H9 (cell line): Measurements from ENCODE around the gene TMC3. TPM values are rescaled to one million over a fixed set of nuclear protein-coding genes. Genes with fewer than 3 reads are reported as not detected.

Experiments
- DNase-seq: peaks from one replicate; pipeline ENCODE4 v3.0.0-alpha.2; 2017
- H2AFZ ChIP-seq: one replicate; pipeline ENCODE4 v1.6.1; 2013; ENCODE audit warnings: mild to moderate bottlenecking, low read length, control low read depth, moderate library complexity
- H2AK5ac ChIP-seq: 2 replicates; pipeline ENCODE4 v1.6.1; 2013; ENCODE audit warnings: low read length, control low read depth, mixed read lengths; ENCODE audit not compliant: insufficient read length
- H2BK120ac ChIP-seq: one replicate; pipeline ENCODE4 v1.6.1; 2013; ENCODE audit warnings: low read depth, mild to moderate bottlenecking, low read length, control low read depth, inconsistent platforms; ENCODE audit not compliant: poor library complexity, severe bottlenecking
- H2BK12ac ChIP-seq: 2 replicates; pipeline ENCODE4 v1.6.1; 2013; ENCODE audit warnings: low read length, control low read depth, mixed read lengths, low read depth; ENCODE audit not compliant: insufficient read length
- H2BK15ac ChIP-seq: 2 replicates; pipeline ENCODE4 v1.6.1; 2013; ENCODE audit warnings: low read depth, low read length, control low read depth
- H2BK20ac ChIP-seq: one replicate; pipeline ENCODE4 v1.6.1; 2013; ENCODE audit warnings: low read depth, mild to moderate bottlenecking, low read length, control low read depth, inconsistent platforms; ENCODE audit not compliant: poor library complexity, severe bottlenecking
- H2BK5ac ChIP-seq: 2 replicates; pipeline ENCODE4 v1.6.1; 2013; ENCODE audit warnings: low read length, control low read depth, mixed read lengths; ENCODE audit not compliant: insufficient read length
- H3K14ac ChIP-seq: 2 replicates; pipeline ENCODE4 v1.6.1; 2013; ENCODE audit warnings: low read length, control low read depth; ENCODE audit not compliant: insufficient read depth
- H3K18ac ChIP-seq: 2 replicates; pipeline ENCODE4 v1.6.1; 2013; ENCODE audit warnings: low read depth, mild to moderate bottlenecking, mixed read lengths, low read length, control low read depth; ENCODE audit not compliant: insufficient read length
- H3K23ac ChIP-seq: 2 replicates; pipeline ENCODE4 v1.6.1; 2013; ENCODE audit warnings: low read length, control low read depth, mixed read lengths, low read depth; ENCODE audit not compliant: insufficient read length
- H3K23me2 ChIP-seq: 2 replicates; pipeline ENCODE4 v1.6.1; 2013; ENCODE audit warnings: low read depth, mild to moderate bottlenecking, mixed read lengths, low read length, control low read depth; ENCODE audit not compliant: insufficient read length, poor library complexity, severe bottlenecking
- H3K27ac ChIP-seq: 2 replicates; pipeline ENCODE4 v1.5.1; 2013; ENCODE audit warnings: low read length, control low read depth, mixed read lengths, low read depth; ENCODE audit not compliant: insufficient read length
- H3K27me3 ChIP-seq: 2 replicates; pipeline ENCODE4 v1.6.1; 2013; ENCODE audit warnings: low read length, control low read depth, inconsistent platforms; ENCODE audit not compliant: insufficient read depth
- H3K4ac ChIP-seq: 2 replicates; pipeline ENCODE4 v1.6.1; 2013; ENCODE audit warnings: low read depth, mild to moderate bottlenecking, control low read depth, inconsistent platforms, low read length, moderate library complexity
- H3K4me1 ChIP-seq: 2 replicates; pipeline ENCODE4 v1.6.1; 2013; ENCODE audit warnings: low read length, control low read depth, inconsistent platforms; ENCODE audit not compliant: insufficient read depth
- H3K4me2 ChIP-seq: 2 replicates; pipeline ENCODE4 v1.6.1; 2013; ENCODE audit warnings: low read length, control low read depth, mixed read lengths; ENCODE audit not compliant: insufficient read length, insufficient read depth
- H3K56ac ChIP-seq: 2 replicates; pipeline ENCODE4 v1.6.1; 2013; ENCODE audit warnings: low read depth, mild to moderate bottlenecking, mixed read lengths, low read length, control low read depth; ENCODE audit not compliant: insufficient read length
- H3K79me1 ChIP-seq: 2 replicates; pipeline ENCODE4 v1.6.1; 2013; ENCODE audit warnings: low read depth, mild to moderate bottlenecking, moderate library complexity, low read length, control low read depth, inconsistent platforms; ENCODE audit not compliant: insufficient read depth, poor library complexity, severe bottlenecking
- H3K79me2 ChIP-seq: 2 replicates; pipeline ENCODE4 v1.6.1; 2013; ENCODE audit warnings: low read length, control low read depth, inconsistent platforms; ENCODE audit not compliant: insufficient read depth
- H3K9ac ChIP-seq: 2 replicates; pipeline ENCODE4 v1.6.1; 2013; ENCODE audit warnings: low read length, control low read depth, mixed read lengths; ENCODE audit not compliant: insufficient read length; ENCODE audit errors: extremely low read depth
- H3K9me3 ChIP-seq: one replicate; pipeline ENCODE4 v1.6.1; 2013; ENCODE audit warnings: low read depth, low read length, inconsistent platforms; ENCODE audit not compliant: control insufficient read depth
- H3T11ph ChIP-seq: one replicate; pipeline ENCODE4 v1.6.1; 2013; ENCODE audit warnings: mild to moderate bottlenecking, low read length, control low read depth, inconsistent platforms
- H4K20me1 ChIP-seq: one replicate; pipeline ENCODE4 v1.6.1; 2013; ENCODE audit not compliant: control insufficient read depth, insufficient read length, insufficient read depth
- H4K5ac ChIP-seq: 2 replicates; pipeline ENCODE4 v1.6.1; 2013; ENCODE audit warnings: low read depth, mild to moderate bottlenecking, mixed read lengths, low read length, control low read depth; ENCODE audit not compliant: insufficient read length
- H4K8ac ChIP-seq: replicated peaks from 2 replicates; pipeline ENCODE4 v1.6.1; 2013; ENCODE audit warnings: low read length, control low read depth, mixed read lengths, low read depth; ENCODE audit not compliant: insufficient read length
- H4K91ac ChIP-seq: 2 replicates; pipeline ENCODE4 v1.6.1; 2013; ENCODE audit warnings: low read depth, mild to moderate bottlenecking, moderate library complexity, mixed read lengths, low read length, control low read depth; ENCODE audit not compliant: insufficient read length
- H3K27ac Mint-ChIP-seq, 3 experiments: 2 replicates in 2 of 3; 3 replicates in 1 of 3; pipeline ENCODE4 v1.8.0; 2020 to 2021; ENCODE audit warnings: mixed read lengths in 3 of 3, mild to moderate bottlenecking in 1 of 3, moderate library complexity in 1 of 3
- H3K27me3 Mint-ChIP-seq: 2 replicates; pipeline ENCODE4 v1.8.0; 2021; ENCODE audit warnings: low read depth, mild to moderate bottlenecking, moderate library complexity, mixed read lengths
- H3K36me3 Mint-ChIP-seq, 3 experiments: 2 replicates in 2 of 3; 3 replicates in 1 of 3; pipeline ENCODE4 v1.8.0; 2020 to 2021; ENCODE audit warnings: low read depth in 3 of 3, mixed read lengths in 3 of 3; ENCODE audit not compliant: insufficient read depth in 1 of 3
- H3K4me1 Mint-ChIP-seq, 2 experiments: 2 replicates each; pipeline ENCODE4 v1.8.0; 2020; ENCODE audit warnings: mixed read lengths in 2 of 2
- H3K4me3 Mint-ChIP-seq, 2 experiments: 2 replicates in 1 of 2; 3 replicates in 1 of 2; pipeline ENCODE4 v1.8.0; 2020 to 2021; ENCODE audit warnings: mild to moderate bottlenecking in 2 of 2, mixed read lengths in 2 of 2, moderate library complexity in 1 of 2
- H3K9me3 Mint-ChIP-seq, 2 experiments: 2 replicates in 1 of 2; 3 replicates in 1 of 2; pipeline ENCODE4 v1.8.0; 2020; ENCODE audit warnings: mild to moderate bottlenecking in 2 of 2, mixed read lengths in 2 of 2, moderate library complexity in 1 of 2
- CTCF ChIP-seq: fragments of 200-600 bp; sonication (generic); conservative IDR thresholded peaks from 3 replicates; pipeline ENCODE4 v1.8.0; 2021; ENCODE audit warnings: antibody characterized with exemption, mild to moderate bottlenecking
- WGBS: extraction: QIAGEN DNeasy Blood & Tissue Kit; methylation state at CpG from one replicate; pipeline ENCODE4 v1.1.7; 2013; ENCODE audit warnings: missing lambda C conversion rate, low lambda C conversion rate, mixed read lengths; ENCODE audit not compliant: insufficient read length; ENCODE audit errors: extremely low coverage; 5-methylcytosine and 5-hydroxymethylcytosine counted together
- total RNA-seq: library from RNA; stranded (reverse); gene quantifications from 2 replicates; pipeline ENCODE4 v1.2.1, GENCODE V29; 2021

The TMC3 gene
- total RNA-seq, 1 experiment from 2014 or later, result not detected

- no peak overlapping the region for H2BK120ac ChIP-seq
- Mint-ChIP-seq H3K27me3 (no peaks in the 10 kb centered on the region; the same call in 1 of the 2 replicates), H3K9me3 (peaks cover 0 to 4% of the 10 kb centered on the region in 2 experiments; a peak in 1 of 5 replicates), H3K4me1 (peaks cover 8 to 9% of the 10 kb centered on the region in 2 experiments), H3K27ac (no peak overlapping the region), H3K4me3 (no peak overlapping the region), H3K36me3 (no peaks in the 10 kb centered on the region)
- no peaks in the 10 kb centered on the region for H3K4me1 ChIP-seq
- no peak overlapping the region for H2AFZ ChIP-seq
- no peaks in the 10 kb centered on the region for H4K20me1 ChIP-seq
- H4K91ac ChIP-seq, result no peak overlapping the region
- H2BK12ac ChIP-seq, result no peak overlapping the region
- no peak overlapping the region for H2BK20ac ChIP-seq
- WGBS, result no CpG with 5 or more reads among the region's 4 CpGs
- DNase-seq, result no peak
- H3K14ac ChIP-seq, result no peak overlapping the region
- no peak overlapping the region for H2BK15ac ChIP-seq
- H3K27ac ChIP-seq, result no peak overlapping the region
- H3K9ac ChIP-seq, result no peak overlapping the region
- H4K5ac ChIP-seq, result no peak overlapping the region
- H3K23ac ChIP-seq, result no peak overlapping the region
- H3T11ph ChIP-seq, result no peak overlapping the region
- H3K9me3 ChIP-seq, result no peaks in the 10 kb centered on the region
- H3K79me2 ChIP-seq, result no peaks in the 10 kb centered on the region
- H2BK5ac ChIP-seq, result no peak overlapping the region
- TF ChIP-seq CTCF, result no peak
- H3K18ac ChIP-seq, result no peak overlapping the region
- H3K27me3 ChIP-seq, result no peaks in the 10 kb centered on the region
- H3K23me2 ChIP-seq, result no peaks in the 10 kb centered on the region
- no peak overlapping the region for H4K8ac ChIP-seq
- no peaks in the 10 kb centered on the region for H3K79me1 ChIP-seq
- no peak overlapping the region for H3K56ac ChIP-seq
- H3K4ac ChIP-seq, result no peak overlapping the region
- H3K4me2 ChIP-seq, result no peak overlapping the region
- no peak overlapping the region for H2AK5ac ChIP-seq
Observed at GRCh38 chr15:81347910-81348309, 26.1 kb downstream of the TMC3 start.
